ENCODE measurements around the gene DNAJC8.

DNA sequence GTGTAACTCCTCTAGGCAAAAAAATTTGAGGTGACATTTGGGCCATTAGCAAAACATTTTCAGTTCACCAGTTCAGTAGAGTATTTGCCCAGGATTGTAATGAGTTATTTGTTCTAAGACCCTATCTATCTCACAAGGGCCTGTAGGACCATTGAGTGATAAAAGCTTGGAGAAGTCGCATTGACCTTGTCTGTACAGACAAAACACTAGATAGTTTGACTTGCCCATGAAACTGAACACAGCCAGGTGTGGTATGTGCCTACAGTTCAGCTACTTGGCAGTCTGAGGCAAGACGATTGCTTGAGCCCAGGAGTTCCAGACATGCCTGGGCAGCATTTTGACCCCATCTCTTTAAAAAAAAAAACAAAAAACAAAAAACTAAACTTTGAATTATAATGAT lies 6.2 kb upstream of the DNAJC8 start:
- TF ChIP-seq, protein P1, sequence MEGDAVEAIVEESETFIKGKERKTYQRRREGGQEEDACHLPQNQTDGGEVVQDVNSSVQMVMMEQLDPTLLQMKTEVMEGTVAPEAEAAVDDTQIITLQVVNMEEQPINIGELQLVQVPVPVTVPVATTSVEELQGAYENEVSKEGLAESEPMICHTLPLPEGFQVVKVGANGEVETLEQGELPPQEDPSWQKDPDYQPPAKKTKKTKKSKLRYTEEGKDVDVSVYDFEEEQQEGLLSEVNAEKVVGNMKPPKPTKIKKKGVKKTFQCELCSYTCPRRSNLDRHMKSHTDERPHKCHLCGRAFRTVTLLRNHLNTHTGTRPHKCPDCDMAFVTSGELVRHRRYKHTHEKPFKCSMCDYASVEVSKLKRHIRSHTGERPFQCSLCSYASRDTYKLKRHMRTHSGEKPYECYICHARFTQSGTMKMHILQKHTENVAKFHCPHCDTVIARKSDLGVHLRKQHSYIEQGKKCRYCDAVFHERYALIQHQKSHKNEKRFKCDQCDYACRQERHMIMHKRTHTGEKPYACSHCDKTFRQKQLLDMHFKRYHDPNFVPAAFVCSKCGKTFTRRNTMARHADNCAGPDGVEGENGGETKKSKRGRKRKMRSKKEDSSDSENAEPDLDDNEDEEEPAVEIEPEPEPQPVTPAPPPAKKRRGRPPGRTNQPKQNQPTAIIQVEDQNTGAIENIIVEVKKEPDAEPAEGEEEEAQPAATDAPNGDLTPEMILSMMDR (IDR thresholded peaks at IDR 0.05) = no peak
- no peak for TF ChIP-seq POLR2A (IDR thresholded peaks at IDR 0.05)
